WTC11 (cell line): Measurements from ENCODE around the gene WTAP. TPM values are rescaled to one million over a fixed set of nuclear protein-coding genes. Genes with fewer than 3 reads are reported as not detected.
"Not testable (repeated sequence)": the region's sequence is repeated elsewhere in the genome, so short reads cannot be mapped to it uniquely, and the experiment has no call there.

Experiments
- ATAC-seq: fragments of 200-7000 bp; cut with Tn5 transposase; 2 replicates; pipeline ENCODE4 v1.10.0; 2021; ENCODE audit warnings: mild to moderate bottlenecking, moderate library complexity
- CTCF ChIA-PET: fragments of 300-600 bp; sonication (Branson Sonifier 250); formaldehyde crosslinking; loops from one replicate; lab custom pipeline; 2021; ENCODE audit warnings: antibody characterized with exemption; lab: Charles Lee
- POLR2A ChIA-PET: fragments of 350-600 bp; sonication (Branson Sonifier 250); formaldehyde crosslinking; loops from one replicate; lab custom pipeline; 2021; ENCODE audit warnings: antibody characterized with exemption; lab: Charles Lee
- DNase-seq: peaks from one replicate; pipeline ENCODE4 v3.0.0; 2021; ENCODE audit warnings: low spot score
- H3K27ac Mint-ChIP-seq: 2 replicates; pipeline ENCODE4 v1.8.0; 2021; ENCODE audit warnings: mixed read lengths
- H3K27me3 Mint-ChIP-seq: 2 replicates; pipeline ENCODE4 v1.8.0; 2021; ENCODE audit warnings: low read depth, mild to moderate bottlenecking, moderate library complexity, mixed read lengths
- H3K36me3 Mint-ChIP-seq: 2 replicates; pipeline ENCODE4 v1.8.0; 2021; ENCODE audit warnings: mixed read lengths
- H3K4me1 Mint-ChIP-seq: 2 replicates; pipeline ENCODE4 v1.8.0; 2022; ENCODE audit warnings: mixed read lengths
- H3K4me3 Mint-ChIP-seq: 2 replicates; pipeline ENCODE4 v1.8.0; 2021; ENCODE audit warnings: mild to moderate bottlenecking, moderate library complexity, mixed read lengths
- H3K9me3 Mint-ChIP-seq: 2 replicates; pipeline ENCODE4 v1.8.0; 2021; ENCODE audit warnings: mixed read lengths
- GABPB1 ChIP-seq: sonication (generic); formaldehyde crosslinking; IDR thresholded peaks from 2 replicates; pipeline ENCODE4 v1.8.1; 2023; ENCODE audit warnings: mild to moderate bottlenecking, missing genetic modification reagents
- GRHL2 ChIP-seq: fragments of 250-450 bp; sonication (Bioruptor Pico); IDR thresholded peaks from 2 replicates; pipeline ENCODE4 v1.8.0; 2022; ENCODE audit warnings: mild to moderate bottlenecking, moderate library complexity; ENCODE audit not compliant: insufficient replicate concordance, severe bottlenecking
- IRF1 ChIP-seq: sonication (generic); formaldehyde crosslinking; IDR thresholded peaks from 2 replicates; pipeline ENCODE4 v1.8.0; 2023; ENCODE audit warnings: missing genetic modification reagents
- NFYB ChIP-seq: sonication (generic); formaldehyde crosslinking; conservative IDR thresholded peaks from 2 replicates; pipeline ENCODE4 v1.8.0; 2022; ENCODE audit warnings: low read depth, missing genetic modification reagents
- NR1H2 ChIP-seq: sonication (generic); formaldehyde crosslinking; IDR thresholded peaks from 2 replicates; pipeline ENCODE4 v1.9.0; 2021; ENCODE audit warnings: mild to moderate bottlenecking, moderate library complexity, missing genetic modification reagents
- OVOL2 ChIP-seq: fragments of 250-450 bp; sonication (Bioruptor Pico); IDR thresholded peaks from 2 replicates; pipeline ENCODE4 v1.9.0; 2021; ENCODE audit warnings: mild to moderate bottlenecking, borderline replicate concordance
- SOX15 ChIP-seq: fragments of 250-450 bp; sonication (Bioruptor Pico); IDR thresholded peaks from 2 replicates; pipeline ENCODE4 v1.9.0; 2021; ENCODE audit warnings: mild to moderate bottlenecking
- ZNF671 ChIP-seq: fragments of 250-450 bp; sonication (Bioruptor Pico); IDR thresholded peaks from 2 replicates; pipeline ENCODE4 v1.8.0; 2021; ENCODE audit warnings: mild to moderate bottlenecking
- total RNA-seq: library from RNA; stranded (reverse); gene quantifications from 3 replicates; pipeline ENCODE4 v1.2.3, GENCODE V29; 2021
- TF ChIP-seq, protein P1 (sequence below): sonication (generic); formaldehyde crosslinking; IDR thresholded peaks from 2 replicates; pipeline ENCODE4 v1.8.1; 2023; ENCODE audit warnings: mild to moderate bottlenecking, missing genetic modification reagents
- TF ChIP-seq, protein P2 (sequence below): sonication (generic); formaldehyde crosslinking; IDR thresholded peaks from 2 replicates; pipeline ENCODE4 v1.8.1; 2022; ENCODE audit warnings: low read depth, missing genetic modification reagents, borderline replicate concordance
- TF ChIP-seq, protein P3 (sequence below): sonication (generic); formaldehyde crosslinking; IDR thresholded peaks from 2 replicates; pipeline ENCODE4 v1.8.0; 2022; ENCODE audit warnings: mild to moderate bottlenecking, missing genetic modification reagents
- TF ChIP-seq, protein P4 (sequence below): fragments of 250-450 bp; sonication (Bioruptor Pico); IDR thresholded peaks from 2 replicates; pipeline ENCODE4 v1.9.0; 2021; ENCODE audit warnings: mild to moderate bottlenecking

The WTAP gene
- total RNA-seq, 1 experiment from 2014 or later, result 88.8 TPM

GRCh38 chr6:159689001-159689400, 38.3 kb upstream of the WTAP start (continued):
- TF ChIP-seq, protein P1, sequence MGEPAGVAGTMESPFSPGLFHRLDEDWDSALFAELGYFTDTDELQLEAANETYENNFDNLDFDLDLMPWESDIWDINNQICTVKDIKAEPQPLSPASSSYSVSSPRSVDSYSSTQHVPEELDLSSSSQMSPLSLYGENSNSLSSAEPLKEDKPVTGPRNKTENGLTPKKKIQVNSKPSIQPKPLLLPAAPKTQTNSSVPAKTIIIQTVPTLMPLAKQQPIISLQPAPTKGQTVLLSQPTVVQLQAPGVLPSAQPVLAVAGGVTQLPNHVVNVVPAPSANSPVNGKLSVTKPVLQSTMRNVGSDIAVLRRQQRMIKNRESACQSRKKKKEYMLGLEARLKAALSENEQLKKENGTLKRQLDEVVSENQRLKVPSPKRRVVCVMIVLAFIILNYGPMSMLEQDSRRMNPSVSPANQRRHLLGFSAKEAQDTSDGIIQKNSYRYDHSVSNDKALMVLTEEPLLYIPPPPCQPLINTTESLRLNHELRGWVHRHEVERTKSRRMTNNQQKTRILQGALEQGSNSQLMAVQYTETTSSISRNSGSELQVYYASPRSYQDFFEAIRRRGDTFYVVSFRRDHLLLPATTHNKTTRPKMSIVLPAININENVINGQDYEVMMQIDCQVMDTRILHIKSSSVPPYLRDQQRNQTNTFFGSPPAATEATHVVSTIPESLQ (CRISPR knock-in tag), result no peak
- TF ChIP-seq GRHL2, result no peak
- TF ChIP-seq, protein P2, sequence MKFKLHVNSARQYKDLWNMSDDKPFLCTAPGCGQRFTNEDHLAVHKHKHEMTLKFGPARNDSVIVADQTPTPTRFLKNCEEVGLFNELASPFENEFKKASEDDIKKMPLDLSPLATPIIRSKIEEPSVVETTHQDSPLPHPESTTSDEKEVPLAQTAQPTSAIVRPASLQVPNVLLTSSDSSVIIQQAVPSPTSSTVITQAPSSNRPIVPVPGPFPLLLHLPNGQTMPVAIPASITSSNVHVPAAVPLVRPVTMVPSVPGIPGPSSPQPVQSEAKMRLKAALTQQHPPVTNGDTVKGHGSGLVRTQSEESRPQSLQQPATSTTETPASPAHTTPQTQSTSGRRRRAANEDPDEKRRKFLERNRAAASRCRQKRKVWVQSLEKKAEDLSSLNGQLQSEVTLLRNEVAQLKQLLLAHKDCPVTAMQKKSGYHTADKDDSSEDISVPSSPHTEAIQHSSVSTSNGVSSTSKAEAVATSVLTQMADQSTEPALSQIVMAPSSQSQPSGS (CRISPR knock-in tag), result no peak
- no peak for TF ChIP-seq SOX15 (CRISPR knock-in tag)
- TF ChIP-seq, protein P3, sequence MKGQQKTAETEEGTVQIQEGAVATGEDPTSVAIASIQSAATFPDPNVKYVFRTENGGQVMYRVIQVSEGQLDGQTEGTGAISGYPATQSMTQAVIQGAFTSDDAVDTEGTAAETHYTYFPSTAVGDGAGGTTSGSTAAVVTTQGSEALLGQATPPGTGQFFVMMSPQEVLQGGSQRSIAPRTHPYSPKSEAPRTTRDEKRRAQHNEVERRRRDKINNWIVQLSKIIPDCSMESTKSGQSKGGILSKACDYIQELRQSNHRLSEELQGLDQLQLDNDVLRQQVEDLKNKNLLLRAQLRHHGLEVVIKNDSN (CRISPR knock-in tag), result no peak
- TF ChIP-seq, all 79 proteins: peak for 0

GRCh38 chr6:159690135-159690534, 37.2 kb upstream of the WTAP start:
- H3K4me3 Mint-ChIP-seq, POLR2A ChIA-PET, H3K9me3 Mint-ChIP-seq, CTCF ChIA-PET, ATAC-seq, H3K27me3 Mint-ChIP-seq, DNase-seq, H3K27ac Mint-ChIP-seq: not testable (repeated sequence)
- H3K36me3 Mint-ChIP-seq, result peaks cover 29% of the 10 kb centered on the region
- peaks cover 25% of the 10 kb centered on the region for H3K4me1 Mint-ChIP-seq

GRCh38 chr6:159691133-159691962, 36.0 kb upstream of the WTAP start:
- no peak for TF ChIP-seq ZNF671 (CRISPR knock-in tag)
- TF ChIP-seq IRF1, result no peak
- no peak for TF ChIP-seq NFYB
- TF ChIP-seq, protein P4, sequence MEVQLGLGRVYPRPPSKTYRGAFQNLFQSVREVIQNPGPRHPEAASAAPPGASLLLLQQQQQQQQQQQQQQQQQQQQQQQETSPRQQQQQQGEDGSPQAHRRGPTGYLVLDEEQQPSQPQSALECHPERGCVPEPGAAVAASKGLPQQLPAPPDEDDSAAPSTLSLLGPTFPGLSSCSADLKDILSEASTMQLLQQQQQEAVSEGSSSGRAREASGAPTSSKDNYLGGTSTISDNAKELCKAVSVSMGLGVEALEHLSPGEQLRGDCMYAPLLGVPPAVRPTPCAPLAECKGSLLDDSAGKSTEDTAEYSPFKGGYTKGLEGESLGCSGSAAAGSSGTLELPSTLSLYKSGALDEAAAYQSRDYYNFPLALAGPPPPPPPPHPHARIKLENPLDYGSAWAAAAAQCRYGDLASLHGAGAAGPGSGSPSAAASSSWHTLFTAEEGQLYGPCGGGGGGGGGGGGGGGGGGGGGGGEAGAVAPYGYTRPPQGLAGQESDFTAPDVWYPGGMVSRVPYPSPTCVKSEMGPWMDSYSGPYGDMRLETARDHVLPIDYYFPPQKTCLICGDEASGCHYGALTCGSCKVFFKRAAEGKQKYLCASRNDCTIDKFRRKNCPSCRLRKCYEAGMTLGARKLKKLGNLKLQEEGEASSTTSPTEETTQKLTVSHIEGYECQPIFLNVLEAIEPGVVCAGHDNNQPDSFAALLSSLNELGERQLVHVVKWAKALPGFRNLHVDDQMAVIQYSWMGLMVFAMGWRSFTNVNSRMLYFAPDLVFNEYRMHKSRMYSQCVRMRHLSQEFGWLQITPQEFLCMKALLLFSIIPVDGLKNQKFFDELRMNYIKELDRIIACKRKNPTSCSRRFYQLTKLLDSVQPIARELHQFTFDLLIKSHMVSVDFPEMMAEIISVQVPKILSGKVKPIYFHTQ (CRISPR knock-in tag), result no peak
- TF ChIP-seq GABPB1 (CRISPR knock-in tag), result peak; percentile 50; the same call in 1 of the 2 replicates
- no peak for TF ChIP-seq NR1H2 (CRISPR knock-in tag)
- TF ChIP-seq OVOL2 (CRISPR knock-in tag), result no peak
- H3K27me3 Mint-ChIP-seq, result no peaks in the 10 kb centered on the region; the same call in 1 of the 2 replicates
- peak overlapping the region; percentile 85 for H3K4me3 Mint-ChIP-seq
- ATAC-seq (no peak), DNase-seq (no peak)
- peaks cover 25% of the 10 kb centered on the region for H3K4me1 Mint-ChIP-seq
- H3K9me3 Mint-ChIP-seq, result no peaks in the 10 kb centered on the region
- POLR2A ChIA-PET, result interaction anchor here (0.6 to 3.0 kb wide), 3 partner anchors 36 to 69 kb away, joined by 3 to 20 read pairs (median 4); partner anchors contain the start of gene WTAP
- CTCF ChIA-PET, result interaction anchor here (0.8 to 2.8 kb wide), 7 partner anchors 35 to 581 kb away, joined by 3 to 8 read pairs (median 4); partner anchors contain the start of genes MRPL18, TCP1 and WTAP
- H3K36me3 Mint-ChIP-seq, result peaks cover 22% of the 10 kb centered on the region
- no peak overlapping the region; the same call in 1 of the 2 replicates for H3K27ac Mint-ChIP-seq
